CD4-positive, alpha-beta T cell treated with Interferon gamma for 1 hour (primary cell): ENCODE measurements around the gene CPA3.

Experiments
- DNase-seq: peaks from one replicate; pipeline ENCODE4 v3.0.0-alpha.2; 2020

CPA3 gene

GRCh38 chr3:148924562-148924961 lies 59.5 kb downstream of the CPA3 start:
- DNase-seq: no peak

- DNase-seq: no peak
Observed at GRCh38 chr3:148925845-148926244, 60.7 kb downstream of the CPA3 start.

GRCh38 chr3:148930752-148931151 lies 65.7 kb downstream of the CPA3 start:
- no peak for DNase-seq

DNA sequence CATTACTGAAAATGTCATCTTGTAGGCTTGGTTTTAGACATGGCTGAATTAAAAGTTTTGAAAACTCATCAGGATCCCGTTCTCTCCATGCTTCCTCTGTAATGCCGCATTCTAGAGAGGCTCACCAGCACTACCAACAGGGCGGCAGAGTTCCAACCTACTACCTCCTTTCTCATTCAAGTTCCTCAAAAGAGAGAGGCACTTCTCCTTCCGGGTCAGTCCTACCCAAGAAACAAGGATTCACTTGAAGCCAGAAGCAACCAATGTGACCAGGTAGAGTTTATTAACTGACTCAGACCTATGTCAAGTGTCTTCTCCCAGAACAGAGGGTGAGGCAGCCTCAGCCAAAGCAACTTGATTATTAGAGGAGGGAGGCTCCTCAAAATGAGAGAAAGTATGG lies 66.5 kb downstream of the CPA3 start:
- no peak for DNase-seq

DNA sequence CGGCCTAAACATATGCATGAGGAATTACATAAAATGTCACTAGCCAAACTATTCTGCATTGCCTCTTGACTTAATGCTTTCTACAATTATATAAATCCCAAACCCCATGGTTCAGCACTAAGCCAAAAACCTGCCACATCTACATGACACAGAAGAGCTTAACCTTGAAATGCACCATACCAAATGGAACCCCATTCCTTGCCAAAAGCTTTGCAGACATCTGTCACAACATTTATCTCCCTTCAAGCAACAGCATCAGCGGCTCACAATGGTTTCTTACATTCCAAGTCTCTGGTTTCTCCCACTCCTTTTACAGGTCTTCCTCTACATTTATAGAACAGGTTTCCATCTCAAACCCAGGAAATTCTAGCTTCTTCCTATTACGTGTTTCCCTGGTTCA lies 67.9 kb downstream of the CPA3 start:
- DNase-seq: no peak

GRCh38 chr3:148937467-148938255 lies 72.6 kb downstream of the CPA3 start:
- DNase-seq: no peak

DNA sequence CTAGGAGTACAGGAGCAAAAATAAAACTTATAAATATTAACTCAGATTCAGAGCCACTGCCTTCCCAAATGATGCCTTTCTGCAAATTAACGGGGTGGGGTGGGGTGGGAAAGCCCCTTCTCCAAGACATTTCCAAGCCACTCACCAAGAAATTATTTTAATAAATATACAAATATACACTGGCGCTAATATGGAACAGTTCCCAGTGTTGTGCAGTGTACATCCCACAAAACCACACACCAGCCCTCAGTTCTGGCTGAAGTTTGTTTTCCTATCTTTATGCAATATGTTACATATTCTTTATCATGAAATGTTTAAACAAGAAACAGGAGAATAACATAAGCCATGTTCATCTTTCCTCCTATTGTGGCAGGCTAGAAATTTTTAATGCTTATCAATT lies 73.2 kb downstream of the CPA3 start:
- no peak for DNase-seq

DNA sequence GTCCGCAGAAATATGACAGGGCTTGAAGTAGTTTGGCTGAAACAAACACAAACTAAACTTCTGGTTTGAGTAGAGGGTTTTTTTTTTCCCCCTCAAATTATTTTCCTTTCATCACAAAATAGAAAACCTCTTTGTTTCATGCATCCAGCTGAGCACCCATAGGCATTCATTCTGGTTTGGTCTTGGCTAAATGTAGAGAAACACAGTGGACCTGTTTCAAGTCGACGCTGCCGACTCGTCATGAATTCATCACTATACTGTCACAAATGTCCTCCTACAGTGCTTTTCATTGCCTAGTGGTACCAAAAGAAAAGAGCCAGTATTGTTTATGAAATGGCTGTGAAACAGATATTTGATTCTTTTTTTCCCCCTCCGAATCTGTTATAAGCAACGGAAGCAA lies 73.8 kb downstream of the CPA3 start:
- DNase-seq: no peak

- no peak for DNase-seq
Observed at GRCh38 chr3:148940983-148941382, 75.9 kb downstream of the CPA3 start.

DNA sequence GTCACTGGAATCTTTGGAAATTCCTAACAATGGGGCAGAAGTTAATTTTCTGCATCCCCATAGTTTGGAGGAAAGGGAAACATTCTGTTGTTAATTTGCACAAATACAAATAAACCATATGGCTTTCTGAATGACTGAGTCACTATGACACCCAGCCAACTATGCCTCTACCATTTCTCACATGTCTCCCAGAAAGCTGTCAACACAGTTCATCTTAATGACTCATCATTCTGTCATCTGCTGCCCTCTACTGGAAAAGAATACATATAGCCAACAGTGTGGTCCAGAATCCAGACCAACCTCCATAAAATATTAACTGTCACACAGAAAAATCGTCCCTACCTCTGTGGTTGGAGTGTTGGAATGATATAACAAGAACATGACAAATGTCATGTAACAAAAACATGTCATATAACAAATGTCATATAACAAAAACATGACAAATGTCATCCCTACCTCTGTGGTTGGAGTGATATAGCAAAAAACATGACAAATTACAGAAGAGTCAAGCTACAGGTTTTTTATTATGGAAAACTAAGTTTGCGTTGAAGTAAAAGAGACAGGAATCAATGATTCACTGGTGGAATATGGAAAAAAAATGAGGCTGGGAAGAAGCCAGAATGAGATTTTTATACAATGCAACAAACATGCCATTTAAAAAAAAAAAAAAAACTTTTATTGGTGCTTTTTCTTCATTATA lies 78.6 kb downstream of the CPA3 start:
- no peak for DNase-seq

DNA sequence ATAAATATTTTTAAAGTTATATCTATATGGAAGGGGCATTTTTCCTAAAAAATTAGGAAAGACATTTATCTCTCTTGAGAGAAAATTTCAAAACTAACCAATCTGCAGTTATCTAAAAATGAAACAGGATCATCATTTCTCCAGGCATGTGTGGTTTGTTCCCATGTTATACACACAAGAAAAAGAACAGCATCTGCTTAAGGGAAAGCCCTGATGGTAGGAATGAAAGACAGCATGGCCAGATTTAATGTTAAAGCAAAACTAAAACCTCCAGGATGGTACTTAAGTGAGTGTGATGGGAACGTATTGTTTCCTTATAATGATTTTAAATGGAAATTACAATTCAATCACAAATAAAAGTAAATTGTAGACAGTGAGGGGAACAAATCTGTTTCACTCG lies 80.0 kb downstream of the CPA3 start:
- no peak for DNase-seq
